K562 (cell line): ENCODE data around the gene KTI12. TPM values are rescaled to one million over a fixed set of nuclear protein-coding genes. Genes with fewer than 3 reads are reported as not detected.

Experiments
- CC2D1A ChIP-seq: fragments of 450-650 bp; IDR thresholded peaks from 2 replicates; pipeline ENCODE4 v1.6.1; 2017; ENCODE audit warnings: mild to moderate bottlenecking
- polyA plus RNA-seq, 8 experiments: library from polyadenylated mRNA; depleted of rRNA in 4 of 8; stranded (reverse) in 5 of 8; unstranded in 3 of 8; fragments of >200 nt; fragmentation: Nextera tagmentation in 2 of 8; fragmentation: Illumina TruSeq in 1 of 8; extraction: Ambion mirVana in 2 of 8; extraction: Trizol in 1 of 8; gene quantifications; 2 replicates each; pipeline versions ENCODE4 v1.2.1 to v1.2.3, GENCODE V29; 2011 to 2014; ENCODE audit warnings: inconsistent platforms in 1 of 8, missing spikeins in 1 of 8
- total RNA-seq, 7 experiments: library from RNA; depleted of rRNA in 6 of 7; stranded (reverse); fragments of >200 nt in 6 of 7; fragmentation: Illumina TruSeq in 2 of 7; extraction: Trizol in 2 of 7; gene quantifications; 2 replicates each; pipeline versions ENCODE4 v1.2.1 to v1.2.3, GENCODE V29; 2011 to 2021; ENCODE audit warnings: low replicate concordance in 1 of 7
- TF ChIP-seq, protein P1 (sequence below): fragments of 450-650 bp; IDR thresholded peaks from 2 replicates; pipeline ENCODE4 v1.6.1; 2016; ENCODE audit warnings: low read depth
- TF ChIP-seq, protein P2 (sequence below), 2 experiments: fragments of 450-650 bp; conservative IDR thresholded peaks; 2 replicates each; pipeline ENCODE4 v1.6.1; 2017; ENCODE audit warnings: mild to moderate bottlenecking in 2 of 2, moderate library complexity in 2 of 2
- TF ChIP-seq, protein P3 (sequence below): IDR thresholded peaks from 3 replicates; pipeline ENCODE4 v1.6.1; 2011; ENCODE audit warnings: borderline replicate concordance, mild to moderate bottlenecking; ENCODE audit not compliant: insufficient read length, insufficient read depth
- TF ChIP-seq, protein P4 (sequence below), 2 experiments: fragments of 450-650 bp in 1 of 2; sonication (generic) in 1 of 2; formaldehyde crosslinking in 1 of 2; IDR thresholded peaks in 1 of 2; conservative IDR thresholded peaks in 1 of 2; 2 replicates each; pipeline versions ENCODE4 v1.6.1 to v1.8.1; 2016 to 2023; ENCODE audit warnings: mild to moderate bottlenecking in 2 of 2, moderate library complexity in 2 of 2, inconsistent platforms in 1 of 2, missing genetic modification reagents in 1 of 2

KTI12 gene
- total and polyA plus RNA-seq, 9 of the 15 experiments (the other 6 are each of a cell fraction or from before 2014, with no cell fraction given) = 3.1 to 22.8 (median 11.6) TPM

DNA sequence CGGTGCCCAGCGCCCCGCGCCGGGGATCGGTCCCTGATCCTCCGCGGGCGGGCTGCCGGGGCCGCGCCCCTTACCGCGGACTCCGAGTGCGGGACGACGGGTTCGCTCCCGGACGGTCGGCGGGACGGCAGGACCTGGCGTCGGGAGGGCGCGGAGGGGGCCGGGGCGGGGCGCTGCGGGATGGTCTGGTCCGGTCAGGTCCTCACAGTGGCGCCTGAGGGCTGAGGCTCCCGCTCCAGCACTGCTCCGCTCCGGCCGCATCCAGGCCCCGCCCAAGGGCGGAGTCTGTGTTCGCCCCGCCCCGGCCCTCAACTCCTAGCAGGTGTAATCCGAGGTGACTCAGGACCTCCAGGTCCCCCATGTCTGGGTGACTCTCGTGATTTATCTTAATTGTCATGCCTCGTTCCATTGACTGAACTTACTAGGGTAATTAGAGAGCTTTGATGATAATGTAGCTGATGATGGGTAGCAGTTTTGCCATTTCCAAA lies 43.1 kb downstream of the KTI12 start, which contains the start of gene RAB3B (continued):
- TF ChIP-seq, protein P1, sequence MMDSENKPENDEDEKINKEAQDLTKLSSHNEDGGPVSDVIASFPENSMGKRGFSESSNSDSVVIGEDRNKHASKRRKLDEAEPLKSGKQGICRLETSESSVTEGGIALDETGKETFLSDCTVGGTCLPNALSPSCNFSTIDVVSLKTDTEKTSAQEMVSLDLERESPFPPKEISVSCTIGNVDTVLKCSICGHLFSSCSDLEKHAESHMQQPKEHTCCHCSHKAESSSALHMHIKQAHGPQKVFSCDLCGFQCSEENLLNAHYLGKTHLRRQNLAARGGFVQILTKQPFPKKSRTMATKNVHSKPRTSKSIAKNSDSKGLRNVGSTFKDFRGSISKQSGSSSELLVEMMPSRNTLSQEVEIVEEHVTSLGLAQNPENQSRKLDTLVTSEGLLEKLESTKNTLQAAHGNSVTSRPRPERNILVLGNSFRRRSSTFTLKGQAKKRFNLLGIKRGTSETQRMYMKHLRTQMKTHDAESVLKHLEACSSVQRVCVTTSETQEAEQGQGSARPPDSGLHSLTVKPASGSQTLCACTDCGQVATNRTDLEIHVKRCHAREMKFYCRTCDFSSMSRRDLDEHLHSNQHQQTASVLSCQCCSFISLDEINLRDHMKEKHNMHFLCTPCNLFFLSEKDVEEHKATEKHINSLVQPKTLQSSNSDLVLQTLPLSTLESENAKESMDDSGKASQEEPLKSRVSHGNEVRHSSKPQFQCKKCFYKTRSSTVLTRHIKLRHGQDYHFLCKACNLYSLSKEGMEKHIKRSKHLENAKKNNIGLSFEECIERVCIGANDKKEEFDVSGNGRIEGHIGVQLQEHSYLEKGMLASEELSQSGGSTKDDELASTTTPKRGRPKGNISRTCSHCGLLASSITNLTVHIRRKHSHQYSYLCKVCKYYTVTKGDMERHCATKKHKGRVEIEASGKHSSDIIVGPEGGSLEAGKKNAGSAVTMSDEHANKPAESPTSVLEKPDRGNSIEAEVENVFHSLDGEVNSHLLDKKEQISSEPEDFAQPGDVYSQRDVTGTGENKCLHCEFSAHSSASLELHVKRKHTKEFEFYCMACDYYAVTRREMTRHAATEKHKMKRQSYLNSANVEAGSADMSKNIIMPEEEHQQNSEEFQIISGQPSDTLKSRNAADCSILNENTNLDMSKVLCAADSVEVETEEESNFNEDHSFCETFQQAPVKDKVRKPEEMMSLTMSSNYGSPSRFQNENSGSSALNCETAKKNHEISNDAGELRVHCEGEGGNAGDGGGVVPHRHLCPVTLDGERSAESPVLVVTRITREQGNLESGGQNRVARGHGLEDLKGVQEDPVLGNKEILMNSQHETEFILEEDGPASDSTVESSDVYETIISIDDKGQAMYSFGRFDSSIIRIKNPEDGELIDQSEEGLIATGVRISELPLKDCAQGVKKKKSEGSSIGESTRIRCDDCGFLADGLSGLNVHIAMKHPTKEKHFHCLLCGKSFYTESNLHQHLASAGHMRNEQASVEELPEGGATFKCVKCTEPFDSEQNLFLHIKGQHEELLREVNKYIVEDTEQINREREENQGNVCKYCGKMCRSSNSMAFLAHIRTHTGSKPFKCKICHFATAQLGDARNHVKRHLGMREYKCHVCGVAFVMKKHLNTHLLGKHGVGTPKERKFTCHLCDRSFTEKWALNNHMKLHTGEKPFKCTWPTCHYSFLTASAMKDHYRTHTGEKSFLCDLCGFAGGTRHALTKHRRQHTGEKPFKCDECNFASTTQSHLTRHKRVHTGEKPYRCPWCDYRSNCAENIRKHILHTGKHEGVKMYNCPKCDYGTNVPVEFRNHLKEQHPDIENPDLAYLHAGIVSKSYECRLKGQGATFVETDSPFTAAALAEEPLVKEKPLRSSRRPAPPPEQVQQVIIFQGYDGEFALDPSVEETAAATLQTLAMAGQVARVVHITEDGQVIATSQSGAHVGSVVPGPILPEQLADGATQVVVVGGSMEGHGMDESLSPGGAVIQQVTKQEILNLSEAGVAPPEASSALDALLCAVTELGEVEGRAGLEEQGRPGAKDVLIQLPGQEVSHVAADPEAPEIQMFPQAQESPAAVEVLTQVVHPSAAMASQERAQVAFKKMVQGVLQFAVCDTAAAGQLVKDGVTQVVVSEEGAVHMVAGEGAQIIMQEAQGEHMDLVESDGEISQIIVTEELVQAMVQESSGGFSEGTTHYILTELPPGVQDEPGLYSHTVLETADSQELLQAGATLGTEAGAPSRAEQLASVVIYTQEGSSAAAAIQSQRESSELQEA = no peak
- no peak for TF ChIP-seq CC2D1A
- TF ChIP-seq, protein P2, sequence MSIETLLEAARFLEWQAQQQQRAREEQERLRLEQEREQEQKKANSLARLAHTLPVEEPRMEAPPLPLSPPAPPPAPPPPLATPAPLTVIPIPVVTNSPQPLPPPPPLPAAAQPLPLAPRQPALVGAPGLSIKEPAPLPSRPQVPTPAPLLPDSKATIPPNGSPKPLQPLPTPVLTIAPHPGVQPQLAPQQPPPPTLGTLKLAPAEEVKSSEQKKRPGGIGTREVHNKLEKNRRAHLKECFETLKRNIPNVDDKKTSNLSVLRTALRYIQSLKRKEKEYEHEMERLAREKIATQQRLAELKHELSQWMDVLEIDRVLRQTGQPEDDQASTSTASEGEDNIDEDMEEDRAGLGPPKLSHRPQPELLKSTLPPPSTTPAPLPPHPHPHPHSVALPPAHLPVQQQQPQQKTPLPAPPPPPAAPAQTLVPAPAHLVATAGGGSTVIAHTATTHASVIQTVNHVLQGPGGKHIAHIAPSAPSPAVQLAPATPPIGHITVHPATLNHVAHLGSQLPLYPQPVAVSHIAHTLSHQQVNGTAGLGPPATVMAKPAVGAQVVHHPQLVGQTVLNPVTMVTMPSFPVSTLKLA (conservative IDR thresholded peaks at IDR 0.05) = no peak
- TF ChIP-seq, protein P3, sequence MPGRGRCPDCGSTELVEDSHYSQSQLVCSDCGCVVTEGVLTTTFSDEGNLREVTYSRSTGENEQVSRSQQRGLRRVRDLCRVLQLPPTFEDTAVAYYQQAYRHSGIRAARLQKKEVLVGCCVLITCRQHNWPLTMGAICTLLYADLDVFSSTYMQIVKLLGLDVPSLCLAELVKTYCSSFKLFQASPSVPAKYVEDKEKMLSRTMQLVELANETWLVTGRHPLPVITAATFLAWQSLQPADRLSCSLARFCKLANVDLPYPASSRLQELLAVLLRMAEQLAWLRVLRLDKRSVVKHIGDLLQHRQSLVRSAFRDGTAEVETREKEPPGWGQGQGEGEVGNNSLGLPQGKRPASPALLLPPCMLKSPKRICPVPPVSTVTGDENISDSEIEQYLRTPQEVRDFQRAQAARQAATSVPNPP = no peak
- TF ChIP-seq, protein P4, sequence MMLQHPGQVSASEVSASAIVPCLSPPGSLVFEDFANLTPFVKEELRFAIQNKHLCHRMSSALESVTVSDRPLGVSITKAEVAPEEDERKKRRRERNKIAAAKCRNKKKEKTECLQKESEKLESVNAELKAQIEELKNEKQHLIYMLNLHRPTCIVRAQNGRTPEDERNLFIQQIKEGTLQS (IDR thresholded peaks at IDR 0.05) = no peak
- TF ChIP-seq, protein P4 (CRISPR knock-in tag; conservative IDR thresholded peaks at IDR 0.05) = no peak
